Effector memory CD4-positive, alpha-beta T cell (primary cell): ENCODE measurements around the gene PSMD7.

ENCODE experiments used
- DNase-seq, 3 donors: peaks; one replicate each; pipeline ENCODE4 v3.0.0-alpha.2; 2020
- H3K27ac ChIP-seq: 2 replicates; pipeline ENCODE4 v1.7.0; 2013; ENCODE audit warnings: mild to moderate bottlenecking, low read length, moderate library complexity; ENCODE audit not compliant: insufficient read depth, poor library complexity, severe bottlenecking
- H3K27me3 ChIP-seq: replicated peaks from 2 replicates; pipeline ENCODE4 v1.7.0; 2013; ENCODE audit warnings: mild to moderate bottlenecking, low read length; ENCODE audit not compliant: insufficient read depth, control insufficient read depth, poor library complexity, severe bottlenecking
- H3K36me3 ChIP-seq: 2 replicates; pipeline ENCODE4 v1.7.0; 2013; ENCODE audit warnings: mild to moderate bottlenecking, low read length, moderate library complexity; ENCODE audit not compliant: control insufficient read depth, insufficient read depth
- H3K4me1 ChIP-seq: 2 replicates; pipeline ENCODE4 v1.7.0; 2013; ENCODE audit warnings: low read length, mild to moderate bottlenecking; ENCODE audit not compliant: control insufficient read depth, insufficient read depth, poor library complexity, severe bottlenecking
- H3K4me3 ChIP-seq: 2 replicates; pipeline ENCODE4 v1.7.0; 2013; ENCODE audit warnings: low read length, low read depth, mild to moderate bottlenecking; ENCODE audit not compliant: insufficient read depth, poor library complexity, severe bottlenecking
- H3K9me3 ChIP-seq: 2 replicates; pipeline ENCODE4 v1.7.0; 2013; ENCODE audit warnings: mild to moderate bottlenecking, low read length, moderate library complexity; ENCODE audit not compliant: control insufficient read depth
- total RNA-seq, 3 donors: gene quantifications; one replicate each; lab custom pipeline; 2026; lab: John Stamatoyannopoulos, UW

The PSMD7 gene
- total RNA-seq, result 69.4 to 90.3 (median 85.0) reads per million in 3 donors

GRCh38 chr16:74296432-74297144 is at the start of gene PSMD7:
PSMD7 (plus strand) TSS chr16:74296814; CDS start chr16:74296915, 101 bp downstream.
- peak within 1 kb of the TSS; percentile 93 for H3K4me3 ChIP-seq
- H3K36me3 ChIP-seq, result peaks cover 17% of the 10 kb centered on the region
- peak; percentile 75 to 84 (median 83) for DNase-seq
- peaks cover 15% of the 10 kb centered on the region for H3K4me1 ChIP-seq
- H3K27ac ChIP-seq, result peak within 1 kb of the TSS; percentile 98
- H3K9me3 ChIP-seq, result no peaks in the 10 kb centered on the region
- no peaks in the 10 kb centered on the region for H3K27me3 ChIP-seq

GRCh38 chr16:74249254-74249653 is 47.4 kb upstream of the PSMD7 start:
- no peaks in the 10 kb centered on the region for H3K9me3 ChIP-seq
- H3K36me3 ChIP-seq, result no peaks in the 10 kb centered on the region
- no peaks in the 10 kb centered on the region for H3K4me1 ChIP-seq
- no peaks in the 10 kb centered on the region for H3K27me3 ChIP-seq
- no peak for DNase-seq
- H3K27ac ChIP-seq, result no peak overlapping the region
- H3K4me3 ChIP-seq, result no peak overlapping the region

- H3K36me3 ChIP-seq, result no peaks in the 10 kb centered on the region
- H3K4me3 ChIP-seq, result no peak overlapping the region
- no peaks in the 10 kb centered on the region for H3K9me3 ChIP-seq
- no peaks in the 10 kb centered on the region for H3K4me1 ChIP-seq
- H3K27me3 ChIP-seq, result no peaks in the 10 kb centered on the region
- H3K27ac ChIP-seq, result no peak overlapping the region
- DNase-seq, result no peak
These were observed 46.8 kb upstream of the PSMD7 start for GRCh38 chr16:74249846-74250245.

- no peaks in the 10 kb centered on the region for H3K4me1 ChIP-seq
- H3K4me3 ChIP-seq, result no peak overlapping the region
- H3K27me3 ChIP-seq, result no peaks in the 10 kb centered on the region
- H3K36me3 ChIP-seq, result no peaks in the 10 kb centered on the region
- no peak overlapping the region for H3K27ac ChIP-seq
- no peaks in the 10 kb centered on the region for H3K9me3 ChIP-seq
- DNase-seq, result no peak
These were observed 44.3 kb upstream of the PSMD7 start for GRCh38 chr16:74252329-74252728.

- Histone ChIP-seq H3K36me3 (no peaks in the 10 kb centered on the region), H3K4me1 (no peaks in the 10 kb centered on the region), H3K9me3 (no peaks in the 10 kb centered on the region), H3K27me3 (no peaks in the 10 kb centered on the region), H3K4me3 (no peak overlapping the region), H3K27ac (no peak overlapping the region)
- no peak for DNase-seq
These were observed 43.3 kb upstream of the PSMD7 start for GRCh38 chr16:74253161-74253938.

GRCh38 chr16:74257061-74257460 is 39.6 kb upstream of the PSMD7 start:
- Histone ChIP-seq H3K9me3 (no peaks in the 10 kb centered on the region), H3K36me3 (no peaks in the 10 kb centered on the region), H3K27me3 (no peaks in the 10 kb centered on the region), H3K4me1 (no peaks in the 10 kb centered on the region), H3K4me3 (no peak overlapping the region), H3K27ac (no peak overlapping the region)
- DNase-seq, result no peak

- no peak for DNase-seq
- no peaks in the 10 kb centered on the region for H3K9me3 ChIP-seq
- no peaks in the 10 kb centered on the region for H3K27me3 ChIP-seq
- no peaks in the 10 kb centered on the region for H3K36me3 ChIP-seq
- H3K27ac ChIP-seq, result no peak overlapping the region
- H3K4me3 ChIP-seq, result no peak overlapping the region
- no peaks in the 10 kb centered on the region for H3K4me1 ChIP-seq
These were observed 35.5 kb upstream of the PSMD7 start for GRCh38 chr16:74261068-74261467.

- H3K27ac ChIP-seq, result no peak overlapping the region
- H3K4me1 ChIP-seq, result no peaks in the 10 kb centered on the region
- no peaks in the 10 kb centered on the region for H3K9me3 ChIP-seq
- H3K4me3 ChIP-seq, result no peak overlapping the region
- no peaks in the 10 kb centered on the region for H3K36me3 ChIP-seq
- DNase-seq, result no peak
- H3K27me3 ChIP-seq, result no peaks in the 10 kb centered on the region
These were observed 31.8 kb upstream of the PSMD7 start for GRCh38 chr16:74264811-74265210.

GRCh38 chr16:74268372-74268782 is 28.2 kb upstream of the PSMD7 start:
- no peak overlapping the region for H3K27ac ChIP-seq
- no peaks in the 10 kb centered on the region for H3K4me1 ChIP-seq
- DNase-seq, result no peak
- no peaks in the 10 kb centered on the region for H3K27me3 ChIP-seq
- no peak overlapping the region for H3K4me3 ChIP-seq
- no peaks in the 10 kb centered on the region for H3K36me3 ChIP-seq
- no peaks in the 10 kb centered on the region for H3K9me3 ChIP-seq

GRCh38 chr16:74271872-74272271 is 24.7 kb upstream of the PSMD7 start:
- Histone ChIP-seq H3K4me1 (no peaks in the 10 kb centered on the region), H3K27ac (no peak overlapping the region), H3K27me3 (no peaks in the 10 kb centered on the region), H3K4me3 (no peak overlapping the region), H3K9me3 (no peaks in the 10 kb centered on the region), H3K36me3 (no peaks in the 10 kb centered on the region)
- no peak for DNase-seq
